A549 (cell line): ENCODE measurements around the gene MAP7D2. TPM values are rescaled to one million over a fixed set of nuclear protein-coding genes. Genes with fewer than 3 reads are reported as not detected.

ENCODE experiments used
- ATAC-seq, 2 experiments: fragments of 200-7000 bp in 1 of 2; fragments of >200 bp in 1 of 2; cut with Nextera tagmentation in 1 of 2; cut with Tn5 transposase in 1 of 2; 3 replicates each; pipeline versions ENCODE4 v1.8.0 to v1.9.1; 2018 to 2020; ENCODE audit warnings: mild to moderate bottlenecking in 1 of 2, moderate library complexity in 1 of 2
- CTCF ChIA-PET: fragments of 300-600 bp; sonication (Branson Sonifier 250); formaldehyde crosslinking; extraction: SDS; loops from one replicate; lab custom pipeline; 2021; ENCODE audit warnings: antibody characterized with exemption, inconsistent platforms; lab: Yijun Ruan, JAX
- POLR2A ChIA-PET: fragments of 350-600 bp; formaldehyde crosslinking; extraction: SDS; loops from one replicate; lab custom pipeline; 2021; ENCODE audit warnings: antibody characterized with exemption, inconsistent platforms; lab: Yijun Ruan, JAX
- DNase-seq, 2 experiments: peaks; one replicate each; pipeline versions ENCODE4 v3.0.0 to v3.0.0-alpha.2; 2011 to 2016; ENCODE audit warnings: low read depth in 1 of 2, low spot score in 1 of 2
- FAIRE-seq: peaks from 2 replicates; lab custom pipeline; 2011; peaks lifted over from hg19 to GRCh38; lab: Jason Lieb, UNC
- H3K27ac ChIP-seq, 2 experiments: fragments of >200 bp; sonication (Bioruptor Twin); formaldehyde crosslinking; 3 replicates each; pipeline ENCODE4 v1.5.1; 2016 to 2017
- H3K4me1 ChIP-seq: fragments of >200 bp; sonication (Bioruptor Twin); formaldehyde crosslinking; 3 replicates; pipeline ENCODE4 v1.6.1; 2016
- H3K4me2 ChIP-seq: fragments of >200 bp; sonication (Bioruptor Twin); formaldehyde crosslinking; 3 replicates; pipeline ENCODE4 v1.6.1; 2016
- H3K4me3 ChIP-seq: fragments of >200 bp; sonication (Bioruptor Twin); formaldehyde crosslinking; 3 replicates; pipeline ENCODE4 v1.5.1; 2016
- H3K9me3 ChIP-seq: fragments of >200 bp; sonication (Bioruptor Twin); formaldehyde crosslinking; 3 replicates; pipeline ENCODE4 v1.6.1; 2016
- BHLHE40 ChIP-seq: IDR thresholded peaks from 2 replicates; pipeline ENCODE4 v1.6.1; 2012; ENCODE audit warnings: low read depth, low read length, inconsistent platforms
- CBX8 ChIP-seq: fragments of 200-600 bp; sonication (generic); IDR thresholded peaks from 2 replicates; pipeline ENCODE4 v1.6.1; 2016
- CHD4 ChIP-seq: fragments of 200-600 bp; sonication (generic); IDR thresholded peaks from 2 replicates; pipeline ENCODE4 v1.6.1; 2016; ENCODE audit warnings: antibody characterized with exemption, mild to moderate bottlenecking, borderline replicate concordance
- FOSB ChIP-seq: fragments of 250-450 bp; sonication (Bioruptor Pico); IDR thresholded peaks from 2 replicates; pipeline ENCODE4 v1.5.0; 2020; ENCODE audit warnings: mild to moderate bottlenecking, moderate library complexity
- FOSL2 ChIP-seq, 2 experiments: fragments of 450-650 bp in 1 of 2; fragments of >200 bp in 1 of 2; sonication (Bioruptor Twin) in 1 of 2; formaldehyde crosslinking; IDR thresholded peaks; 2 replicates each; pipeline versions ENCODE4 v1.5.0 to v1.6.1; 2016 to 2020; ENCODE audit warnings: mild to moderate bottlenecking in 1 of 2, moderate library complexity in 1 of 2
- GATA3 ChIP-seq: IDR thresholded peaks from 2 replicates; pipeline ENCODE4 v1.6.1; 2012; ENCODE audit warnings: borderline replicate concordance
- HEYL ChIP-seq: fragments of 250-450 bp; sonication (Bioruptor Pico); IDR thresholded peaks from 2 replicates; pipeline ENCODE4 v1.8.0; 2021; ENCODE audit warnings: mild to moderate bottlenecking, moderate library complexity
- HOXB13 ChIP-seq: fragments of 250-450 bp; sonication (Bioruptor Pico); IDR thresholded peaks from 2 replicates; pipeline ENCODE4 v1.5.0; 2020; ENCODE audit warnings: low read depth, mild to moderate bottlenecking, moderate library complexity
- JUN ChIP-seq, 2 experiments: fragments of >200 bp; sonication (Bioruptor Twin); formaldehyde crosslinking; IDR thresholded peaks; 2 replicates in 1 of 2; 3 replicates in 1 of 2; pipeline ENCODE4 v1.6.1; 2016 to 2017
- JUNB ChIP-seq: fragments of >200 bp; sonication (Bioruptor Twin); formaldehyde crosslinking; IDR thresholded peaks from 2 replicates; pipeline ENCODE4 v1.6.1; 2016
- KDM5A ChIP-seq: fragments of 200-600 bp; sonication (generic); IDR thresholded peaks from 2 replicates; pipeline ENCODE4 v1.6.1; 2016; ENCODE audit warnings: antibody characterized with exemption, mild to moderate bottlenecking
- MAZ ChIP-seq: fragments of 150-350 bp; IDR thresholded peaks from 2 replicates; pipeline ENCODE4 v1.6.1; 2014; ENCODE audit warnings: antibody characterized with exemption, low read depth, low read length, borderline replicate concordance
- NFE2L2 ChIP-seq: fragments of 150-350 bp; conservative IDR thresholded peaks from 2 replicates; pipeline ENCODE4 v1.6.1; 2014; ENCODE audit warnings: low read length
- RARB ChIP-seq: fragments of 250-450 bp; sonication (Bioruptor Pico); IDR thresholded peaks from 2 replicates; pipeline ENCODE4 v1.8.0; 2021; ENCODE audit warnings: mild to moderate bottlenecking, moderate library complexity
- RFX5 ChIP-seq: fragments of 450-650 bp; IDR thresholded peaks from 2 replicates; pipeline ENCODE4 v1.7.1; 2014; ENCODE audit warnings: antibody characterized with exemption, mild to moderate bottlenecking, moderate library complexity
- SREBF2 ChIP-seq: fragments of 450-650 bp; IDR thresholded peaks from 2 replicates; pipeline ENCODE4 v1.6.1; 2014; ENCODE audit warnings: mild to moderate bottlenecking, moderate library complexity
- TFCP2L1 ChIP-seq: fragments of 250-450 bp; sonication (Bioruptor Pico); IDR thresholded peaks from 2 replicates; pipeline ENCODE4 v1.5.0; 2021; ENCODE audit warnings: mild to moderate bottlenecking
- TP53 ChIP-seq: fragments of 250-450 bp; sonication (Bioruptor Pico); IDR thresholded peaks from 2 replicates; pipeline ENCODE4 v1.5.0; 2021; ENCODE audit warnings: mild to moderate bottlenecking, moderate library complexity
- ZNF302 ChIP-seq: fragments of 250-450 bp; sonication (Bioruptor Pico); IDR thresholded peaks from 2 replicates; pipeline ENCODE4 v1.9.0; 2021; ENCODE audit warnings: inconsistent platforms, mild to moderate bottlenecking, moderate library complexity
- ZSCAN20 ChIP-seq: fragments of 250-450 bp; sonication (Bioruptor Pico); IDR thresholded peaks from 2 replicates; pipeline ENCODE4 v1.8.0; 2022; ENCODE audit warnings: mild to moderate bottlenecking, moderate library complexity
- WGBS: methylation state at CpG from one replicate; pipeline ENCODE4 v1.1.6; 2017; ENCODE audit errors: missing lambda C conversion rate; 5-methylcytosine and 5-hydroxymethylcytosine counted together
- polyA plus RNA-seq, 4 experiments: library from polyadenylated mRNA; depleted of rRNA in 3 of 4; stranded (reverse); fragments of >200 nt; fragmentation: RNase III in 1 of 4; extraction: RNeasy Plus Mini Kit Qiagen cat#74134 plus additional on column Dnase treatment in 1 of 4; gene quantifications; 2 replicates in 3 of 4; 3 replicates in 1 of 4; pipeline ENCODE4 v1.2.3, GENCODE V29; 2011 to 2017
- TF ChIP-seq, protein P1 (sequence below): fragments of 150-350 bp; IDR thresholded peaks from 2 replicates; pipeline ENCODE4 v1.6.1; 2014; ENCODE audit warnings: low read depth, mild to moderate bottlenecking, low read length
- TF ChIP-seq, protein P2 (sequence below): fragments of 250-450 bp; sonication (Bioruptor Pico); IDR thresholded peaks from 2 replicates; pipeline ENCODE4 v1.5.0; 2020; ENCODE audit warnings: low read depth, mild to moderate bottlenecking, moderate library complexity
- TF ChIP-seq, protein P3 (sequence below): fragments of 450-650 bp; IDR thresholded peaks from 2 replicates; pipeline ENCODE4 v1.6.1; 2014; ENCODE audit warnings: antibody characterized with exemption
- TF ChIP-seq, protein P4 (sequence below): fragments of >200 bp; sonication (Bioruptor Twin); formaldehyde crosslinking; IDR thresholded peaks from 3 replicates; pipeline ENCODE4 v1.6.1; 2016
- TF ChIP-seq, protein P5 (sequence below): fragments of 200-600 bp; sonication (generic); IDR thresholded peaks from 2 replicates; pipeline ENCODE4 v1.6.1; 2016; ENCODE audit warnings: antibody characterized with exemption, mild to moderate bottlenecking, moderate library complexity

MAP7D2 gene
- polyA plus RNA-seq, 2 of the 4 experiments (the other 2 are of a cell fraction): 9.4 to 11.6 TPM

- ATAC-seq (no peak), FAIRE-seq (peak; percentile 90), DNase-seq (no peak)
- H3K9me3 ChIP-seq: no peaks in the 10 kb centered on the region
- no peak overlapping the region for H3K4me2 ChIP-seq
- WGBS: 72% methylated on average over 2 of the region's 2 CpGs
- CTCF ChIA-PET: no interaction called here
- no peak overlapping the region for H3K27ac ChIP-seq
- no peaks in the 10 kb centered on the region for H3K4me1 ChIP-seq
- no peak for TF ChIP-seq KDM5A
- TF ChIP-seq CHD4: no peak
- no peak for TF ChIP-seq NFE2L2
- no peak for TF ChIP-seq FOSB (CRISPR knock-in tag)
- TF ChIP-seq, protein P1, sequence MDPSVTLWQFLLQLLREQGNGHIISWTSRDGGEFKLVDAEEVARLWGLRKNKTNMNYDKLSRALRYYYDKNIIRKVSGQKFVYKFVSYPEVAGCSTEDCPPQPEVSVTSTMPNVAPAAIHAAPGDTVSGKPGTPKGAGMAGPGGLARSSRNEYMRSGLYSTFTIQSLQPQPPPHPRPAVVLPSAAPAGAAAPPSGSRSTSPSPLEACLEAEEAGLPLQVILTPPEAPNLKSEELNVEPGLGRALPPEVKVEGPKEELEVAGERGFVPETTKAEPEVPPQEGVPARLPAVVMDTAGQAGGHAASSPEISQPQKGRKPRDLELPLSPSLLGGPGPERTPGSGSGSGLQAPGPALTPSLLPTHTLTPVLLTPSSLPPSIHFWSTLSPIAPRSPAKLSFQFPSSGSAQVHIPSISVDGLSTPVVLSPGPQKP: no peak
- TF ChIP-seq CBX8: no peak
- no peak for TF ChIP-seq ZNF302 (CRISPR knock-in tag)
- no peak for TF ChIP-seq TFCP2L1 (CRISPR knock-in tag)
- no peak for TF ChIP-seq HOXB13 (CRISPR knock-in tag)
- TF ChIP-seq GATA3: no peak
- TF ChIP-seq TP53 (CRISPR knock-in tag): no peak
- TF ChIP-seq, protein P2, sequence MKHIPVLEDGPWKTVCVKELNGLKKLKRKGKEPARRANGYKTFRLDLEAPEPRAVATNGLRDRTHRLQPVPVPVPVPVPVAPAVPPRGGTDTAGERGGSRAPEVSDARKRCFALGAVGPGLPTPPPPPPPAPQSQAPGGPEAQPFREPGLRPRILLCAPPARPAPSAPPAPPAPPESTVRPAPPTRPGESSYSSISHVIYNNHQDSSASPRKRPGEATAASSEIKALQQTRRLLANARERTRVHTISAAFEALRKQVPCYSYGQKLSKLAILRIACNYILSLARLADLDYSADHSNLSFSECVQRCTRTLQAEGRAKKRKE: no peak
- TF ChIP-seq, all 56 proteins: peak for 0
- POLR2A ChIA-PET: no interaction called here
- H3K4me3 ChIP-seq: no peak overlapping the region
Observed at GRCh38 chrX:20149326-20149725, 32.6 kb upstream of the MAP7D2 start.

GRCh38 chrX:20147561-20147960, 30.9 kb upstream of the MAP7D2 start:
- Histone ChIP-seq H3K27ac (no peak overlapping the region), H3K4me1 (0 out of 3 replicates have a peak, but pooled peaks cover 12% of the 10 kb centered on the region), H3K4me2 (no peak overlapping the region), H3K9me3 (no peaks in the 10 kb centered on the region), H3K4me3 (no peak overlapping the region)
- ATAC-seq (no peak; a peak in 1 of 6 replicates), DNase-seq (no peak), FAIRE-seq (no peak)
- POLR2A ChIA-PET: no interaction called here
- TF ChIP-seq SREBF2 (no peak), BHLHE40 (no peak)
- CTCF ChIA-PET: interaction anchor here (1.1 kb wide), 1 partner anchor 10 kb away, joined by 3 read pairs; no protein-coding TSS in a partner anchor
- WGBS: 91% methylated on average over 1 of the region's 1 CpG

- H3K4me2 ChIP-seq: no peak overlapping the region
- DNase-seq: no peak
- CTCF ChIA-PET: no interaction called here
- H3K4me3 ChIP-seq: no peak overlapping the region
- TF ChIP-seq CHD4: no peak
- TF ChIP-seq ZSCAN20 (CRISPR knock-in tag): no peak
- TF ChIP-seq RFX5: no peak
- no peak for TF ChIP-seq TFCP2L1 (CRISPR knock-in tag)
- no peak for TF ChIP-seq MAZ
- TF ChIP-seq, protein P3, sequence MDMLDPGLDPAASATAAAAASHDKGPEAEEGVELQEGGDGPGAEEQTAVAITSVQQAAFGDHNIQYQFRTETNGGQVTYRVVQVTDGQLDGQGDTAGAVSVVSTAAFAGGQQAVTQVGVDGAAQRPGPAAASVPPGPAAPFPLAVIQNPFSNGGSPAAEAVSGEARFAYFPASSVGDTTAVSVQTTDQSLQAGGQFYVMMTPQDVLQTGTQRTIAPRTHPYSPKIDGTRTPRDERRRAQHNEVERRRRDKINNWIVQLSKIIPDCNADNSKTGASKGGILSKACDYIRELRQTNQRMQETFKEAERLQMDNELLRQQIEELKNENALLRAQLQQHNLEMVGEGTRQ: no peak
- TF ChIP-seq RARB (CRISPR knock-in tag): no peak
- no peak for TF ChIP-seq JUNB
- TF ChIP-seq SREBF2: no peak
- TF ChIP-seq JUN (IDR thresholded peaks at IDR 0.05): no peak
- TF ChIP-seq, protein P4, sequence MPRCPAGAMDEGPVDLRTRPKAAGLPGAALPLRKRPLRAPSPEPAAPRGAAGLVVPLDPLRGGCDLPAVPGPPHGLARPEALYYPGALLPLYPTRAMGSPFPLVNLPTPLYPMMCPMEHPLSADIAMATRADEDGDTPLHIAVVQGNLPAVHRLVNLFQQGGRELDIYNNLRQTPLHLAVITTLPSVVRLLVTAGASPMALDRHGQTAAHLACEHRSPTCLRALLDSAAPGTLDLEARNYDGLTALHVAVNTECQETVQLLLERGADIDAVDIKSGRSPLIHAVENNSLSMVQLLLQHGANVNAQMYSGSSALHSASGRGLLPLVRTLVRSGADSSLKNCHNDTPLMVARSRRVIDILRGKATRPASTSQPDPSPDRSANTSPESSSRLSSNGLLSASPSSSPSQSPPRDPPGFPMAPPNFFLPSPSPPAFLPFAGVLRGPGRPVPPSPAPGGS: no peak
- TF ChIP-seq FOSL2 (IDR thresholded peaks at IDR 0.05): no peak
- TF ChIP-seq FOSL2 (CRISPR knock-in tag; IDR thresholded peaks at IDR 0.05): no peak
- no peak for TF ChIP-seq HEYL
- TF ChIP-seq, protein P1: no peak
- TF ChIP-seq, protein P5, sequence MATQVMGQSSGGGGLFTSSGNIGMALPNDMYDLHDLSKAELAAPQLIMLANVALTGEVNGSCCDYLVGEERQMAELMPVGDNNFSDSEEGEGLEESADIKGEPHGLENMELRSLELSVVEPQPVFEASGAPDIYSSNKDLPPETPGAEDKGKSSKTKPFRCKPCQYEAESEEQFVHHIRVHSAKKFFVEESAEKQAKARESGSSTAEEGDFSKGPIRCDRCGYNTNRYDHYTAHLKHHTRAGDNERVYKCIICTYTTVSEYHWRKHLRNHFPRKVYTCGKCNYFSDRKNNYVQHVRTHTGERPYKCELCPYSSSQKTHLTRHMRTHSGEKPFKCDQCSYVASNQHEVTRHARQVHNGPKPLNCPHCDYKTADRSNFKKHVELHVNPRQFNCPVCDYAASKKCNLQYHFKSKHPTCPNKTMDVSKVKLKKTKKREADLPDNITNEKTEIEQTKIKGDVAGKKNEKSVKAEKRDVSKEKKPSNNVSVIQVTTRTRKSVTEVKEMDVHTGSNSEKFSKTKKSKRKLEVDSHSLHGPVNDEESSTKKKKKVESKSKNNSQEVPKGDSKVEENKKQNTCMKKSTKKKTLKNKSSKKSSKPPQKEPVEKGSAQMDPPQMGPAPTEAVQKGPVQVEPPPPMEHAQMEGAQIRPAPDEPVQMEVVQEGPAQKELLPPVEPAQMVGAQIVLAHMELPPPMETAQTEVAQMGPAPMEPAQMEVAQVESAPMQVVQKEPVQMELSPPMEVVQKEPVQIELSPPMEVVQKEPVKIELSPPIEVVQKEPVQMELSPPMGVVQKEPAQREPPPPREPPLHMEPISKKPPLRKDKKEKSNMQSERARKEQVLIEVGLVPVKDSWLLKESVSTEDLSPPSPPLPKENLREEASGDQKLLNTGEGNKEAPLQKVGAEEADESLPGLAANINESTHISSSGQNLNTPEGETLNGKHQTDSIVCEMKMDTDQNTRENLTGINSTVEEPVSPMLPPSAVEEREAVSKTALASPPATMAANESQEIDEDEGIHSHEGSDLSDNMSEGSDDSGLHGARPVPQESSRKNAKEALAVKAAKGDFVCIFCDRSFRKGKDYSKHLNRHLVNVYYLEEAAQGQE: no peak
- TF ChIP-seq, all 56 proteins: peak for 0
- peaks cover 18% of the 10 kb centered on the region for H3K4me1 ChIP-seq
- H3K9me3 ChIP-seq: no peaks in the 10 kb centered on the region
- H3K27ac ChIP-seq: no peak overlapping the region
- ATAC-seq: no peak
- POLR2A ChIA-PET: no interaction called here
- no peak for FAIRE-seq
- WGBS: 92% methylated on average over 3 of the region's 3 CpGs
Observed at GRCh38 chrX:20144491-20144890, 27.8 kb upstream of the MAP7D2 start.
